ELF-1 (cell line): ENCODE results near the gene FNDC1.

Source experiments
- DNase-seq: peaks from one replicate; pipeline ENCODE4 v3.0.0-alpha.2; 2016; ENCODE audit warnings: low read depth, low spot score

Gene FNDC1

GRCh38 chr6:159212028-159212427 is 42.8 kb downstream of the FNDC1 start:
- DNase-seq, result no peak

GRCh38 chr6:159212525-159213280 is 43.5 kb downstream of the FNDC1 start:
- DNase-seq, result no peak

- DNase-seq, result no peak
Observed at GRCh38 chr6:159213405-159213804, 44.2 kb downstream of the FNDC1 start.

GRCh38 chr6:159214281-159214680 is 45.1 kb downstream of the FNDC1 start:
- no peak for DNase-seq

GRCh38 chr6:159217595-159218275 is 48.5 kb downstream of the FNDC1 start:
- peak; percentile 80 for DNase-seq

GRCh38 chr6:159220093-159220492 is 50.9 kb downstream of the FNDC1 start:
- DNase-seq, result no peak

- DNase-seq, result no peak
Observed at GRCh38 chr6:159221486-159222170, 52.4 kb downstream of the FNDC1 start.

GRCh38 chr6:159224452-159224851 is 55.3 kb downstream of the FNDC1 start:
- no peak for DNase-seq

- no peak for DNase-seq
Observed at GRCh38 chr6:159229651-159230051, 60.5 kb downstream of the FNDC1 start.

- DNase-seq, result no peak
Observed at GRCh38 chr6:159232106-159232645, 63.0 kb downstream of the FNDC1 start.

GRCh38 chr6:159232751-159233150 is 63.6 kb downstream of the FNDC1 start:
- no peak for DNase-seq

GRCh38 chr6:159233365-159234101 is 64.3 kb downstream of the FNDC1 start:
- DNase-seq, result peak; percentile 39

- DNase-seq, result no peak
Observed at GRCh38 chr6:159234102-159234553, 64.9 kb downstream of the FNDC1 start.

GRCh38 chr6:159238920-159239558 is 69.8 kb downstream of the FNDC1 start:
- no peak for DNase-seq

GRCh38 chr6:159249128-159249527 is 79.9 kb downstream of the FNDC1 start:
- DNase-seq, result no peak

GRCh38 chr6:159249752-159250151 is 80.6 kb downstream of the FNDC1 start:
- DNase-seq, result no peak

- DNase-seq, result no peak
Observed at GRCh38 chr6:159250633-159251032, 81.4 kb downstream of the FNDC1 start.

- peak; percentile 52 for DNase-seq
Observed at GRCh38 chr6:159252955-159253508, 83.8 kb downstream of the FNDC1 start.

GRCh38 chr6:159254186-159254585 is 85.0 kb downstream of the FNDC1 start:
- no peak for DNase-seq

GRCh38 chr6:159255434-159255951 is 86.3 kb downstream of the FNDC1 start:
- no peak for DNase-seq
